Measurements from ENCODE around the gene ATP6V1D. TPM values are rescaled to one million over a fixed set of nuclear protein-coding genes. Genes with fewer than 3 reads are reported as not detected.
"Not testable (repeated sequence)": the region's sequence is repeated elsewhere in the genome, so short reads cannot be mapped to it uniquely, and the experiment has no call there.

ATP6V1D gene
- total RNA-seq (2014; rRNA removed), result 69.6 and 85.9 TPM in 2 replicates
- Bru-seq, nascent RNA, result percentile 90 among the genes with signal in this experiment
- BruChase-seq, experiment 1, labeled RNA remaining after a 6-hour chase, result percentile 93 among the genes with signal in this experiment
- percentile 88 among the genes with signal in this experiment for BruChase-seq, experiment 2, labeled RNA remaining after a 2-hour chase
- long read RNA-seq, transcript ATP6V1D-201 (9 exons, 1,845 nt), result major isoform, 99 of 139 reads
- long read RNA-seq, partial matches to known transcripts, result 15 of 139 reads
- long read RNA-seq, other reads (novel, unspliced or antisense), result 24 of 139 reads

DNA sequence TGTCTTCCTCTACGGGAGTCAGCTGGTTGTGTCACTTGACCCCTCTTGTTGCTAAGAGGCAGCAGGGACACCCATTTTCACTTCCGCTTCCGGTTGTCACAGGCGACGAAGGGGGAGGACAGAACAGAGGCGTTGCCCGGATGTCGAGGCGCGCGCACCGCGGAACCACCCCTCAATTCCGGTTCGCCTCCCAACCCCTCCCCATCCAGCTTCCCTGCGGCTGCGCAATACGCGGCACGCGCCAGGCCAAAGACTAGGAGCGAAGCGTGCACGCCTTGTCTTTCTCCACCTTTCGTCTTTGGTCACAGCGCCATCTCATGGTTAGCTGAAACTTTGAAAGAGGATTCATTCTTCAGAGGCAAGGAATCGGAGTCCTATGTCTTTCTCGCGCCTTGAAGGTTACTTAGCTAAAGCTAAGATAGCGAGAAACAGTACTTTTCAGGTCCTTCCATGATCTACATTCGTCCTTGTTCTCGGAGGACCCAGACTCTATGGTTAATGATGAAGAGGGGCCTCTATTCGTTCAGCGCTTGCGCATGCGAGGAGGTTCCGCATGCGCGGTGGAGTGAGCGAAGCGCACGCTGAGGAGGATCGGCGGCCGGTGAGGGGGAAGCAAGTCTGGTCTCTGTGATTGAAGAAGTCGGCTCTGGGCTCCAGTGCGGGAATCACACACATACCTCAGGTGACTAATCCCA, at the start of gene ATP6V1D, which contains the start of gene EIF2S1:
Gene ATP6V1D (minus strand): TSS at position 30 of the 695 bp plus-strand sequence. CDS start 106 bp downstream, outside the sequence.
Gene EIF2S1 (plus strand): TSS at position 554 of the 695 bp plus-strand sequence. CDS start 4,440 bp downstream, outside the sequence.
- Histone ChIP-seq H3K9ac (ENCODE audit: low read length) (peak within 1 kb of the TSS; percentile 91), H3K4me2 (ENCODE audit: low read length) (peak within 1 kb of the TSS; percentile 88), H3F3A (ENCODE audit: low read length, unreplicated experiment) (no peaks in the 10 kb centered on the region), H4K20me1 (ENCODE audit: low read length) (peaks cover 48% of the 10 kb centered on the region), H3K9me2 (replicated peaks; ENCODE audit: low read length) (no peaks in the 10 kb centered on the region), H3K27ac (ENCODE audit: low read length) (peak within 1 kb of the TSS; percentile 79), H2AFZ (ENCODE audit: low read length) (peak within 1 kb of the TSS; percentile 84), H3K27me3 (ENCODE audit: low read length) (no peaks in the 10 kb centered on the region), H3K9me3 (ENCODE audit: low read length) (no peaks in the 10 kb centered on the region), H3K79me2 (ENCODE audit: low read length) (peaks cover 94% of the 10 kb centered on the region), H3K36me3 (ENCODE audit: low read depth, low read length) (peaks cover 15% of the 10 kb centered on the region), H3K4me3 (ENCODE audit: low read length) (peak within 1 kb of the TSS; percentile 83), H3K4me1 (ENCODE audit: insufficient read depth, low read length) (peaks cover 40% of the 10 kb centered on the region)
- ChIA-PET CTCF (interaction anchor here (0.6 to 1.3 kb wide), 15 partner anchors 9 to 1451 kb away, joined by 3 to 7 read pairs (median 4); no protein-coding TSS in a partner anchor), POLR2A (ENCODE audit: unreplicated experiment) (interaction anchor here (0.6 to 0.9 kb wide), 8 partner anchors 9 to 790 kb away, joined by 3 to 6 read pairs (median 4); partner anchors contain the start of gene PIGH)
- intact Hi-C loops (cut with micrococcal nuclease), result loop anchor here (1.0 to 2.0 kb wide), 4 partner anchors 119 to 852 kb away; partner anchors contain the start of genes GPHN, PALS1 and RDH11
- no peak for TF ChIP-seq EZH2 (IDR thresholded peaks at IDR 0.05; ENCODE audit: low read length, unreplicated experiment)
- TF ChIP-seq, protein P1, sequence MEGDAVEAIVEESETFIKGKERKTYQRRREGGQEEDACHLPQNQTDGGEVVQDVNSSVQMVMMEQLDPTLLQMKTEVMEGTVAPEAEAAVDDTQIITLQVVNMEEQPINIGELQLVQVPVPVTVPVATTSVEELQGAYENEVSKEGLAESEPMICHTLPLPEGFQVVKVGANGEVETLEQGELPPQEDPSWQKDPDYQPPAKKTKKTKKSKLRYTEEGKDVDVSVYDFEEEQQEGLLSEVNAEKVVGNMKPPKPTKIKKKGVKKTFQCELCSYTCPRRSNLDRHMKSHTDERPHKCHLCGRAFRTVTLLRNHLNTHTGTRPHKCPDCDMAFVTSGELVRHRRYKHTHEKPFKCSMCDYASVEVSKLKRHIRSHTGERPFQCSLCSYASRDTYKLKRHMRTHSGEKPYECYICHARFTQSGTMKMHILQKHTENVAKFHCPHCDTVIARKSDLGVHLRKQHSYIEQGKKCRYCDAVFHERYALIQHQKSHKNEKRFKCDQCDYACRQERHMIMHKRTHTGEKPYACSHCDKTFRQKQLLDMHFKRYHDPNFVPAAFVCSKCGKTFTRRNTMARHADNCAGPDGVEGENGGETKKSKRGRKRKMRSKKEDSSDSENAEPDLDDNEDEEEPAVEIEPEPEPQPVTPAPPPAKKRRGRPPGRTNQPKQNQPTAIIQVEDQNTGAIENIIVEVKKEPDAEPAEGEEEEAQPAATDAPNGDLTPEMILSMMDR (conservative IDR thresholded peaks at IDR 0.05; ENCODE audit: low read depth, low read length), result peak; percentile 100
- peak; percentile 99 for DNase-seq
- ATAC-seq, result peak; percentile 85
- no TSS peak for BruUV-seq (replicated peaks)

DNA sequence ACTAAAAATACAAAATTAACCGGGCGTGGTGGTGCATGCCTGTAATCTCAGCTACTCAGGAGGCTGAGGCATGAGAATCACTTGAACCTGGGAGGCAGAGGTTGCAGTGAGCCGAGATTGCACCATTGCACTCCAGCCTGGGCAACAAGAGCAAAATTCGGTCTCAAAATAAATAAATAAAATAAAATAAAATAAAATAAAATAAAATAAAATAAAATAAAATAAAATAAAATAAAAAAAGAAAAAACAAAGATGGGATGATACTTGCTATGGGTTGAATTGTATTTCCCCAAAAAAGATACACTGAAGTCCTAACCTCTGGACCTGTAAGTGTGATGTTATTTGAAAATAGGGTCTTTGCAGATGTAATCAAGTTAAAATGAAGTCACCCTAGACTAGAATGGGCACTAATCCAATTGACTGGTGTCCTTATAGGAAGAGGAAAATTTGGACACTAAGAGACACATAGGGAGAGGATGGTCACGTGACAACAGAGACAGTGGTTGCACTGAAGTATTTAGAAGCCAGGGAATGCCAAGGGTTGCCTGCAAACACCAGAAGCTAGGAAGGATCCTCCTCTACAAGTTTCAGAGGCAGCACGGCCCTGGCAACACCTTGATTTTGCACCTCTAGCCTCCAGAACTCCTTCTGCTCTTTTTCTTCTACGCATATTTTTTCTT, 48.7 kb upstream of the ATP6V1D start:
- H3K27ac ChIP-seq (ENCODE audit: low read length); POLR2A ChIA-PET (ENCODE audit: unreplicated experiment); H4K20me1 ChIP-seq (ENCODE audit: low read length); CTCF ChIA-PET; H3K9me3 ChIP-seq (ENCODE audit: low read length); H3K36me3 ChIP-seq (ENCODE audit: low read depth, low read length); H3K9ac ChIP-seq (ENCODE audit: low read length); ATAC-seq; intact Hi-C loops (cut with micrococcal nuclease); H3K4me2 ChIP-seq (ENCODE audit: low read length); H3K4me3 ChIP-seq (ENCODE audit: low read length); H3K9me2 ChIP-seq (replicated peaks; ENCODE audit: low read length); DNase-seq; H3K27me3 ChIP-seq (ENCODE audit: low read length); H2AFZ ChIP-seq (ENCODE audit: low read length); H3F3A ChIP-seq (ENCODE audit: low read length, unreplicated experiment); BruUV-seq (replicated peaks): not testable (repeated sequence)
- peaks cover 21% of the 10 kb centered on the region for H3K4me1 ChIP-seq (ENCODE audit: insufficient read depth, low read length)
- peaks cover 37% of the 10 kb centered on the region for H3K79me2 ChIP-seq (ENCODE audit: low read length)

DNA sequence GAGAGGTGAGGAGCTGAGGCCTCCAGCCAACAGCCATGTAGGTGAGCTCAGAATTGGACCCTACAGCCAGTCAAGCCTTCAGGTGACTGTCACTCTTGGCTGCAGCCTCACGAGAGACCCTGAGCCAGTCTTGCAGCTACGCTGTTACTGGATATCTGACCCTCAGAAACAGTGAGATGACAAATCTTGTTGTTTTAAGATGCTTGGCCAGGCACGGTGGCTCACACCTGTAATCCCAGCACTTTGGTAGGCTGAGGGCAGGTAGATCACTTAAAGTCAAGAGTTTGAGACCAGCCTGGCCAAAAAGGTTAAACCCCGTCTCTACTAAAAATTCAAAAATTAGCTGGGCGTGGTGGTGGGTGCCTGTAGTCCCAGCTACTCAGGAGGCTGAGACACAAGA, 46.2 kb upstream of the ATP6V1D start:
- H3K9me2 ChIP-seq (replicated peaks; ENCODE audit: low read length), result no peaks in the 10 kb centered on the region
- POLR2A ChIA-PET (ENCODE audit: unreplicated experiment), result no interaction called here
- TF ChIP-seq, protein P1 (conservative IDR thresholded peaks at IDR 0.05; ENCODE audit: low read depth, low read length), result no peak
- TF ChIP-seq EZH2phosphoT487 (IDR thresholded peaks at IDR 0.05; ENCODE audit: borderline replicate concordance, low read length), result no peak
- no peak for TF ChIP-seq EZH2 (IDR thresholded peaks at IDR 0.05; ENCODE audit: low read length, unreplicated experiment)
- peaks cover 4% of the 10 kb centered on the region for H3K4me1 ChIP-seq (ENCODE audit: insufficient read depth, low read length)
- CTCF ChIA-PET, result no interaction called here
- no peak for DNase-seq
- intact Hi-C loops (cut with micrococcal nuclease), result no loop called here
- no peak for ATAC-seq
- no peaks in the 10 kb centered on the region for H3F3A ChIP-seq (ENCODE audit: low read length, unreplicated experiment)
- peaks cover 26% of the 10 kb centered on the region; the same call in 1 of the 2 replicates for H3K79me2 ChIP-seq (ENCODE audit: low read length)
- no peaks in the 10 kb centered on the region for H3K27me3 ChIP-seq (ENCODE audit: low read length)
- H3K4me3 ChIP-seq (ENCODE audit: low read length), result no peak overlapping the region
- no peak overlapping the region for H3K4me2 ChIP-seq (ENCODE audit: low read length)
- no peaks in the 10 kb centered on the region for H4K20me1 ChIP-seq (ENCODE audit: low read length)
- H3K27ac ChIP-seq (ENCODE audit: low read length), result no peak overlapping the region
- no peaks in the 10 kb centered on the region for H3K9me3 ChIP-seq (ENCODE audit: low read length)
- H2AFZ ChIP-seq (ENCODE audit: low read length), result no peak overlapping the region
- no peaks in the 10 kb centered on the region for H3K36me3 ChIP-seq (ENCODE audit: low read depth, low read length)
- BruUV-seq (replicated peaks), result no TSS peak
- H3K9ac ChIP-seq (ENCODE audit: low read length), result no peak overlapping the region

All from PC-3 (cell line).